ENCODE results near the gene FER. TPM values are rescaled to one million over a fixed set of nuclear protein-coding genes. Genes with fewer than 3 reads are reported as not detected.

Gene FER
- total RNA-seq, 5 donors from 2014 or later (not counting 1 experiment from before 2014, with no cell fraction given), result 7.0 to 19.6 (median 10.4) TPM

GRCh38 chr5:108728566-108729241, 19.0 kb upstream of the FER start:
- ATAC-seq (replicated peaks in 1 of 4) (peak; percentile 59 to 92 (median 68)), DNase-seq (peak in 34 of 35 experiments; percentile 9 to 79 (median 53))
- CTCF ChIA-PET, result interaction anchor here in 1 of 2 donors (0.6 to 1.3 kb wide), 3 partner anchors 11 to 41 kb away, joined by 3 to 9 read pairs (median 6); no protein-coding TSS in a partner anchor
- Mint-ChIP-seq H3K27ac (peak overlapping the region; percentile 29 to 74), H3K27me3 (peaks cover 17 to 21% of the 10 kb centered on the region in 2 donors), H3K4me3 (peak overlapping the region; percentile 78 to 79 (median 79)), H3K9me3 (no peaks in the 10 kb centered on the region), H3K4me1 (peaks cover 24 to 30% (median 27%) of the 10 kb centered on the region in 3 donors), H3K36me3 (no peaks in the 10 kb centered on the region)
- Histone ChIP-seq H3K27me3 (replicated peaks in 1 of 2; ENCODE audit: control insufficient read depth in 2 of 2, extremely low read depth in 1 of 2, insufficient read depth in 2 of 2, low read length in 1 of 2) (peaks cover 0 to 17% of the 10 kb centered on the region in 2 experiments), H3K4me3 (ENCODE audit: control insufficient read depth in 1 of 2, extremely low read depth in 1 of 2, low read length in 1 of 2) (peak overlapping the region; percentile 86 to 97), H3K4me1 (ENCODE audit: control insufficient read depth in 1 of 2, extremely low read depth in 1 of 2, insufficient read depth in 2 of 2, low read length in 2 of 2) (peaks cover 9 to 18% of the 10 kb centered on the region in 2 experiments), H3K9me3 (no peaks in the 10 kb centered on the region), H3K27ac (ENCODE audit: low read length) (peak overlapping the region; percentile 71), H3K36me3 (ENCODE audit: control insufficient read depth in 2 of 2, extremely low read depth in 1 of 2, insufficient read depth in 1 of 2, low read length in 1 of 2) (no peaks in the 10 kb centered on the region)
- POLR2A ChIA-PET, result interaction anchor here (0.6 to 1.0 kb wide), 5 partner anchors 14 to 1163 kb away, joined by 3 to 4 read pairs (median 3); partner anchors contain the start of gene FER (in 1 of the 2)
- WGBS (ENCODE audit: insufficient coverage), result no CpG with 5 or more reads among the region's 14 CpGs

DNA sequence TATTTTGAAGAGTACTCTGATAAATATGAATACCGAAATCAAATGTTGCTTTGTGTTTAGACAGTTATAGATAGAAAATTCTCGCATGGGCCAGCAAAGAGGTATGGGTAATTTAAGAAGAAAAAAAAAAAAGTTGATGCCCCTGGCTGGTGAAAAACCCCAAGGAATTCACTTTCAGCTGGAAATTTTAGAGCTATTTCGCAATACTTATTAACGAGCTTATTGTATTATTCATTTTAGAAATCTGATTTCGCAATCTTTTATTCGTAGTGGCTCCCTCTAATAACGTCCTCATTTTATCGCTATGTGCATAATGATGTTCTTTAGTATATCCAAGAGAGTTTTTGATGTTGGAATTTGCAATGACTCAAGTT, 18.5 kb upstream of the FER start:
- Mint-ChIP-seq H3K27ac (no peak overlapping the region), H3K4me1 (peaks cover 24 to 30% (median 27%) of the 10 kb centered on the region in 3 donors), H3K9me3 (no peaks in the 10 kb centered on the region), H3K4me3 (peak overlapping the region; percentile 7 to 79 (median 44)), H3K36me3 (no peaks in the 10 kb centered on the region), H3K27me3 (peaks cover 18 to 21% of the 10 kb centered on the region in 2 donors)
- Histone ChIP-seq H3K4me1 (ENCODE audit: control insufficient read depth in 1 of 2, extremely low read depth in 1 of 2, insufficient read depth in 2 of 2, low read length in 2 of 2) (peaks cover 9 to 18% of the 10 kb centered on the region in 2 experiments), H3K27ac (ENCODE audit: low read length) (no peak overlapping the region), H3K27me3 (replicated peaks in 1 of 2; ENCODE audit: control insufficient read depth in 2 of 2, extremely low read depth in 1 of 2, insufficient read depth in 2 of 2, low read length in 1 of 2) (peaks cover 0 to 17% of the 10 kb centered on the region in 2 experiments), H3K9me3 (no peaks in the 10 kb centered on the region), H3K4me3 (ENCODE audit: control insufficient read depth in 1 of 2, extremely low read depth in 1 of 2, low read length in 1 of 2) (no peak overlapping the region), H3K36me3 (ENCODE audit: control insufficient read depth in 2 of 2, extremely low read depth in 1 of 2, insufficient read depth in 1 of 2, low read length in 1 of 2) (no peaks in the 10 kb centered on the region)
- ATAC-seq (replicated peaks in 1 of 4) (no peak), DNase-seq (no peak)
- ChIA-PET CTCF (interaction anchor here in 1 of 2 donors (0.6 to 0.8 kb wide), 3 partner anchors 20 to 646 kb away, joined by 3 to 6 read pairs (median 3); no protein-coding TSS in a partner anchor), POLR2A (interaction anchor here (0.6 to 1.0 kb wide), 5 partner anchors 15 to 680 kb away, joined by 3 to 4 read pairs (median 4); partner anchors contain the start of gene FER (in 1 of the 2))
- 67% methylated on average over 1 of the region's 8 CpGs for WGBS (ENCODE audit: insufficient coverage)

GRCh38 chr5:108730617-108731340, 16.9 kb upstream of the FER start:
- H3K27me3 ChIP-seq (replicated peaks in 1 of 2; ENCODE audit: control insufficient read depth in 2 of 2, extremely low read depth in 1 of 2, insufficient read depth in 2 of 2, low read length in 1 of 2), result peaks cover 0 to 17% of the 10 kb centered on the region in 2 experiments
- ChIA-PET POLR2A (interaction anchor here in 1 of 2 donors (0.6 kb wide), 1 partner anchor 42 kb away, joined by 3 read pairs; no protein-coding TSS in a partner anchor), CTCF (no interaction called here)
- H3K4me1 Mint-ChIP-seq, result peaks cover 24 to 30% (median 27%) of the 10 kb centered on the region in 3 donors
- WGBS (ENCODE audit: insufficient coverage), result no CpG with 5 or more reads among the region's 1 CpG
- no peaks in the 10 kb centered on the region for H3K9me3 ChIP-seq
- no peak for DNase-seq
- H3K36me3 ChIP-seq (ENCODE audit: control insufficient read depth in 2 of 2, extremely low read depth in 1 of 2, insufficient read depth in 1 of 2, low read length in 1 of 2), result no peaks in the 10 kb centered on the region
- no peak overlapping the region for H3K4me3 ChIP-seq (ENCODE audit: control insufficient read depth in 1 of 2, extremely low read depth in 1 of 2, low read length in 1 of 2)
- H3K4me1 ChIP-seq (ENCODE audit: control insufficient read depth in 1 of 2, extremely low read depth in 1 of 2, insufficient read depth in 2 of 2, low read length in 2 of 2), result peaks cover 9 to 18% of the 10 kb centered on the region in 2 experiments
- no peak overlapping the region for H3K27ac ChIP-seq (ENCODE audit: low read length)
- no peak overlapping the region for H3K4me3 Mint-ChIP-seq
- H3K27ac Mint-ChIP-seq, result no peak overlapping the region
- H3K36me3 Mint-ChIP-seq, result no peaks in the 10 kb centered on the region
- H3K9me3 Mint-ChIP-seq, result no peaks in the 10 kb centered on the region
- H3K27me3 Mint-ChIP-seq, result peaks cover 19 to 24% of the 10 kb centered on the region in 2 donors
- no peak for ATAC-seq (replicated peaks in 1 of 4)

GRCh38 chr5:108735790-108736189, 11.9 kb upstream of the FER start:
- no peaks in the 10 kb centered on the region for H3K36me3 Mint-ChIP-seq

DNA sequence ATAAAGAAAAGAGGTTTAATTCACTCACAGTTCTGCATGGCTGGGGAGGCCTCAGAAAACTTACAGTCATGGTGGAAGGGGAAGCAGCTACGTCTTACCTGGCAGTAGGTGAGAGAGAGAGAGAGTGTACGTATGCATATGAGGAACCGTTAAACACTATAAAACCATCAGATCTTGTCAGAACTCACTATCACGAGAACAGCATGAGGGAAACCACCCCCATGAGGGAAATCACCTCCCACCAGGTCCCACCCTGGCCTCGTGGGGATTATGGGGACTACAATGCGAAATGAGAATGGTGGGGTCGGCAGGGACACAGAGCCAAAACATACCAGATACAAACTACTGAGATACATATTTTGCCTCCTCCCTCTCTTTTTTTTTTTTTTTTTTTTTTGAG, 10.8 kb upstream of the FER start:
- Mint-ChIP-seq H3K27ac (no peak overlapping the region), H3K4me3 (no peak overlapping the region), H3K9me3 (no peaks in the 10 kb centered on the region), H3K36me3 (no peaks in the 10 kb centered on the region), H3K27me3 (peaks cover 15 to 16% of the 10 kb centered on the region in 2 donors), H3K4me1 (no peaks in the 10 kb centered on the region)
- DNase-seq (no peak), ATAC-seq (replicated peaks in 1 of 4) (no peak)
- Histone ChIP-seq H3K9me3 (no peaks in the 10 kb centered on the region), H3K27ac (ENCODE audit: low read length) (no peak overlapping the region), H3K36me3 (ENCODE audit: control insufficient read depth in 2 of 2, extremely low read depth in 1 of 2, insufficient read depth in 1 of 2, low read length in 1 of 2) (no peaks in the 10 kb centered on the region), H3K4me1 (ENCODE audit: control insufficient read depth in 1 of 2, extremely low read depth in 1 of 2, insufficient read depth in 2 of 2, low read length in 2 of 2) (no peaks in the 10 kb centered on the region), H3K4me3 (ENCODE audit: control insufficient read depth in 1 of 2, extremely low read depth in 1 of 2, low read length in 1 of 2) (no peak overlapping the region), H3K27me3 (replicated peaks in 1 of 2; ENCODE audit: control insufficient read depth in 2 of 2, extremely low read depth in 1 of 2, insufficient read depth in 2 of 2, low read length in 1 of 2) (peaks cover 0 to 18% of the 10 kb centered on the region in 2 experiments)
- ChIA-PET POLR2A (no interaction called here), CTCF (interaction anchor here in 1 of 2 donors (0.7 to 1.2 kb wide), 2 partner anchors 9 to 20 kb away, joined by 3 to 4 read pairs; no protein-coding TSS in a partner anchor)
- 80% methylated on average over 2 of the region's 7 CpGs for WGBS (ENCODE audit: insufficient coverage)

More at GRCh38 chr5:108735790-108736189, 11.9 kb upstream of the FER start:
- H3K4me1 Mint-ChIP-seq, result no peaks in the 10 kb centered on the region
- ChIA-PET CTCF (no interaction called here), POLR2A (no interaction called here)
- no peaks in the 10 kb centered on the region for H3K9me3 Mint-ChIP-seq
- no peak overlapping the region for H3K27ac ChIP-seq (ENCODE audit: low read length)
- peaks cover 0 to 20% of the 10 kb centered on the region in 2 experiments for H3K27me3 ChIP-seq (replicated peaks in 1 of 2; ENCODE audit: control insufficient read depth in 2 of 2, extremely low read depth in 1 of 2, insufficient read depth in 2 of 2, low read length in 1 of 2)
- H3K9me3 ChIP-seq, result no peaks in the 10 kb centered on the region
- H3K27ac Mint-ChIP-seq, result no peak overlapping the region
- WGBS (ENCODE audit: insufficient coverage), result 87% methylated on average over 4 of the region's 5 CpGs
- H3K4me3 ChIP-seq (ENCODE audit: control insufficient read depth in 1 of 2, extremely low read depth in 1 of 2, low read length in 1 of 2), result no peak overlapping the region
- H3K36me3 ChIP-seq (ENCODE audit: control insufficient read depth in 2 of 2, extremely low read depth in 1 of 2, insufficient read depth in 1 of 2, low read length in 1 of 2), result no peaks in the 10 kb centered on the region
- DNase-seq (no peak), ATAC-seq (replicated peaks in 1 of 4) (no peak)
- H3K27me3 Mint-ChIP-seq, result peaks cover 16% of the 10 kb centered on the region in 2 donors
- no peaks in the 10 kb centered on the region for H3K4me1 ChIP-seq (ENCODE audit: control insufficient read depth in 1 of 2, extremely low read depth in 1 of 2, insufficient read depth in 2 of 2, low read length in 2 of 2)
- no peak overlapping the region for H3K4me3 Mint-ChIP-seq

DNA sequence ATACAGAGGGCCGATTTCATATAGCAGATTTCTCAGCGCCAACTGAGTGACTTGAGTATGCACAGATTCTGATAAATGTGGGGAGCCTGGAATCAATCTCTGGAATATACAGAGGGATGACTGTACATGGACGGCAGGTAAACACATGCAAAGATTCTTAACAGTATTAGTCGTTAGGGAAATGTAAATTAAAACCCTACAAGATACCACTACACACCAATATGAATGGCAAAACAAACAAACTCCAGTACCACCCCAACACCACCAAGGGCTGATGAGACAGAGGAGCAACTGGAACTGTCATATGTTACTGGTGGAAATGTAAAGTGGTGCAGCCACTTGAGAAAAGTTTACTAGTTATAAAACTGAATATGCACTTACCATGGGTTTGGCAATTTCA, 8.3 kb upstream of the FER start:
- H3K4me3 ChIP-seq (ENCODE audit: control insufficient read depth in 1 of 2, extremely low read depth in 1 of 2, low read length in 1 of 2), result no peak overlapping the region
- no peak for ATAC-seq (replicated peaks in 1 of 4)
- DNase-seq, result no peak
- peaks cover 0 to 7% of the 10 kb centered on the region in 2 experiments for H3K27me3 ChIP-seq (replicated peaks in 1 of 2; ENCODE audit: control insufficient read depth in 2 of 2, extremely low read depth in 1 of 2, insufficient read depth in 2 of 2, low read length in 1 of 2)
- peaks cover 7 to 9% of the 10 kb centered on the region in 2 donors for H3K27me3 Mint-ChIP-seq
- H3K27ac Mint-ChIP-seq, result no peak overlapping the region
- H3K27ac ChIP-seq (ENCODE audit: low read length), result no peak overlapping the region
- no peak overlapping the region for H3K4me3 Mint-ChIP-seq
- POLR2A ChIA-PET, result no interaction called here
- H3K9me3 Mint-ChIP-seq, result no peaks in the 10 kb centered on the region
- no peaks in the 10 kb centered on the region for H3K4me1 Mint-ChIP-seq
- no peaks in the 10 kb centered on the region for H3K36me3 ChIP-seq (ENCODE audit: control insufficient read depth in 2 of 2, extremely low read depth in 1 of 2, insufficient read depth in 1 of 2, low read length in 1 of 2)
- H3K36me3 Mint-ChIP-seq, result no peaks in the 10 kb centered on the region
- H3K4me1 ChIP-seq (ENCODE audit: control insufficient read depth in 1 of 2, extremely low read depth in 1 of 2, insufficient read depth in 2 of 2, low read length in 2 of 2), result no peaks in the 10 kb centered on the region
- 100% methylated on average over 1 of the region's 4 CpGs for WGBS (ENCODE audit: insufficient coverage)
- no peaks in the 10 kb centered on the region for H3K9me3 ChIP-seq
- CTCF ChIA-PET, result no interaction called here

Measured in T-cell (primary cell).